ENCODE measurements around the gene MTMR2. TPM values are rescaled to one million over a fixed set of nuclear protein-coding genes. Genes with fewer than 3 reads are reported as not detected.
A peak's percentile ranks its signal among the peaks of the same experiment; 100 is the strongest.
"Not testable (repeated sequence)": the region's sequence is repeated elsewhere in the genome, so short reads cannot be mapped to it uniquely, and the experiment has no call there.

The MTMR2 gene
- polyA plus RNA-seq, 4 donors: 49.0 to 63.1 (median 57.7) TPM

GRCh38 chr11:95829580-95830259 is 94.2 kb downstream of the MTMR2 start:
- DNase-seq (ENCODE audit: low read depth in 4 of 4, low spot score in 2 of 4): no peak

- DNase-seq (ENCODE audit: low read depth in 4 of 4, low spot score in 2 of 4): no peak
These were observed 96.2 kb downstream of the MTMR2 start for GRCh38 chr11:95827696-95828095.

GRCh38 chr11:95821640-95822039 is 102.3 kb downstream of the MTMR2 start:
- DNase-seq (ENCODE audit: low read depth in 4 of 4, low spot score in 2 of 4): no peak

GRCh38 chr11:95816037-95816436 is 107.9 kb downstream of the MTMR2 start:
- DNase-seq (ENCODE audit: low read depth in 4 of 4, low spot score in 2 of 4): no peak

- not testable (repeated sequence) for DNase-seq (ENCODE audit: low read depth in 4 of 4, low spot score in 2 of 4)
These were observed 112.9 kb downstream of the MTMR2 start for GRCh38 chr11:95811052-95811451.

- not testable (repeated sequence) for DNase-seq (ENCODE audit: low read depth in 4 of 4, low spot score in 2 of 4)
These were observed 117.4 kb downstream of the MTMR2 start for GRCh38 chr11:95806464-95806863.

GRCh38 chr11:95805869-95806268 is 118.0 kb downstream of the MTMR2 start:
- no peak for DNase-seq (ENCODE audit: low read depth in 4 of 4, low spot score in 2 of 4)

- no peak for DNase-seq (ENCODE audit: low read depth in 4 of 4, low spot score in 2 of 4)
These were observed 119.9 kb downstream of the MTMR2 start for GRCh38 chr11:95803973-95804372.

- DNase-seq (ENCODE audit: low read depth in 4 of 4, low spot score in 2 of 4): no peak
These were observed 121.1 kb downstream of the MTMR2 start for GRCh38 chr11:95802806-95803205.

GRCh38 chr11:95800438-95800837 is 123.5 kb downstream of the MTMR2 start:
- no peak for DNase-seq (ENCODE audit: low read depth in 4 of 4, low spot score in 2 of 4)

GRCh38 chr11:95799546-95799945 is 124.4 kb downstream of the MTMR2 start:
- no peak for DNase-seq (ENCODE audit: low read depth in 4 of 4, low spot score in 2 of 4)

- DNase-seq (ENCODE audit: low read depth in 4 of 4, low spot score in 2 of 4): peak in 2 of 4 donors; percentile 25 to 31
These were observed 127.4 kb downstream of the MTMR2 start for GRCh38 chr11:95796501-95796900.

GRCh38 chr11:95795627-95796295 is 128.1 kb downstream of the MTMR2 start:
- no peak for DNase-seq (ENCODE audit: low read depth in 4 of 4, low spot score in 2 of 4)

- DNase-seq (ENCODE audit: low read depth in 4 of 4, low spot score in 2 of 4): no peak
These were observed 129.8 kb downstream of the MTMR2 start for GRCh38 chr11:95794086-95794485.

- no peak for DNase-seq (ENCODE audit: low read depth in 4 of 4, low spot score in 2 of 4)
These were observed 130.8 kb downstream of the MTMR2 start for GRCh38 chr11:95793116-95793515.

GRCh38 chr11:95792700-95793099 is 131.2 kb downstream of the MTMR2 start:
- no peak for DNase-seq (ENCODE audit: low read depth in 4 of 4, low spot score in 2 of 4)

GRCh38 chr11:95792200-95792599 is 131.7 kb downstream of the MTMR2 start:
- no peak for DNase-seq (ENCODE audit: low read depth in 4 of 4, low spot score in 2 of 4)

- no peak for DNase-seq (ENCODE audit: low read depth in 4 of 4, low spot score in 2 of 4)
These were observed 132.2 kb downstream of the MTMR2 start for GRCh38 chr11:95791709-95792033.

- peak; percentile 56 to 65 (median 60) for DNase-seq (ENCODE audit: low read depth in 4 of 4, low spot score in 2 of 4)
These were observed 132.8 kb downstream of the MTMR2 start for GRCh38 chr11:95790933-95791708.

GRCh38 chr11:95790123-95790932 is 133.6 kb downstream of the MTMR2 start, which contains the start of gene CEP57:
CEP57 (plus strand) TSS chr11:95790498; CDS start chr11:95790699, 201 bp downstream.
- peak; percentile 95 to 99 (median 98) for DNase-seq (ENCODE audit: low read depth in 4 of 4, low spot score in 2 of 4)
